IMR-90 (cell line): Measurements from ENCODE around the gene ZXDC.

Experiments
- BHLHE40 ChIP-seq: fragments of 150-350 bp; IDR thresholded peaks from 2 replicates; pipeline ENCODE4 v1.6.1; 2016; ENCODE audit warnings: mild to moderate bottlenecking, low read depth, low read length
- CHD1 ChIP-seq: IDR thresholded peaks from 2 replicates; pipeline ENCODE4 v1.6.1; 2012; ENCODE audit warnings: low read depth, low read length, improper control_type of control experiment
- MAFK ChIP-seq: IDR thresholded peaks from 2 replicates; pipeline ENCODE4 v1.6.1; 2012; ENCODE audit warnings: low read depth, low read length, improper control_type of control experiment
- TF ChIP-seq, protein P1 (sequence below): conservative IDR thresholded peaks from 2 replicates; pipeline ENCODE4 v1.5.1; 2012; ENCODE audit warnings: mild to moderate bottlenecking, low read depth, low read length, improper control_type of control experiment

DNA sequence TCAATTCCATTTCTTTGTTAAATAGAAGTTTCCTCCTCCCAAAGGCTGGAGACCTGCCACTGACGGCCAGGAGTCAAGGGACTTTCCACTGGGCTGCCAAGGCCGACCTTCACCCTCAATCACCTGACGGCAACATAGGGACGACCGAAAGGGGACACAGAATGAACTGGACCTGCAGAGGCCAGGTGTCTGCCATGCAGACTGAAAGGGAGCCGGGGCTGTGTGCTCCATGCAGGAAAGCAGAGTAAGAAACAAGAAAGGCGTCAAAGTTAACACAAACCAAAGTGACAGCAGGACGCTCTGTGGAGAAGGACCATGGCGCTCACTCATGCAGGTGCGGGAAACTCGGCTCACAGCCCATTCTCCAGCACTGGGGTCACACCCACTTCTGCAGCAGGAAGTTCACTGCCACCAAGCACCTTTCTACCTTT lies 26.1 kb downstream of the ZXDC start:
- TF ChIP-seq BHLHE40 (no peak), MAFK (no peak), CHD1 (no peak)
- TF ChIP-seq, protein P1, sequence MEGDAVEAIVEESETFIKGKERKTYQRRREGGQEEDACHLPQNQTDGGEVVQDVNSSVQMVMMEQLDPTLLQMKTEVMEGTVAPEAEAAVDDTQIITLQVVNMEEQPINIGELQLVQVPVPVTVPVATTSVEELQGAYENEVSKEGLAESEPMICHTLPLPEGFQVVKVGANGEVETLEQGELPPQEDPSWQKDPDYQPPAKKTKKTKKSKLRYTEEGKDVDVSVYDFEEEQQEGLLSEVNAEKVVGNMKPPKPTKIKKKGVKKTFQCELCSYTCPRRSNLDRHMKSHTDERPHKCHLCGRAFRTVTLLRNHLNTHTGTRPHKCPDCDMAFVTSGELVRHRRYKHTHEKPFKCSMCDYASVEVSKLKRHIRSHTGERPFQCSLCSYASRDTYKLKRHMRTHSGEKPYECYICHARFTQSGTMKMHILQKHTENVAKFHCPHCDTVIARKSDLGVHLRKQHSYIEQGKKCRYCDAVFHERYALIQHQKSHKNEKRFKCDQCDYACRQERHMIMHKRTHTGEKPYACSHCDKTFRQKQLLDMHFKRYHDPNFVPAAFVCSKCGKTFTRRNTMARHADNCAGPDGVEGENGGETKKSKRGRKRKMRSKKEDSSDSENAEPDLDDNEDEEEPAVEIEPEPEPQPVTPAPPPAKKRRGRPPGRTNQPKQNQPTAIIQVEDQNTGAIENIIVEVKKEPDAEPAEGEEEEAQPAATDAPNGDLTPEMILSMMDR, result no peak
